T-helper 1 cell treated with Interleukin-12 subunit alpha and Interleukin-12 subunit beta and Interleukin-4 antibody, amounts not matched to agents 30 ng/mL and 1 ng/mL, for 36 hours (primary cell): ENCODE results near the gene KCNIP2. TPM values are rescaled to one million over a fixed set of nuclear protein-coding genes. Genes with fewer than 3 reads are reported as not detected.

Source experiments
- intact Hi-C: fragments of 100-400 bp; cut with micrococcal nuclease; formaldehyde crosslinking; loops from one replicate; pipeline ENCODE4 v1.15.1; 2024
- total RNA-seq: library from RNA; stranded (reverse); gene quantifications from 2 replicates; pipeline ENCODE4 v1.2.3, GENCODE V29; 2022

The KCNIP2 gene
- 2.8 and 3.4 TPM in 2 replicates for total RNA-seq

DNA sequence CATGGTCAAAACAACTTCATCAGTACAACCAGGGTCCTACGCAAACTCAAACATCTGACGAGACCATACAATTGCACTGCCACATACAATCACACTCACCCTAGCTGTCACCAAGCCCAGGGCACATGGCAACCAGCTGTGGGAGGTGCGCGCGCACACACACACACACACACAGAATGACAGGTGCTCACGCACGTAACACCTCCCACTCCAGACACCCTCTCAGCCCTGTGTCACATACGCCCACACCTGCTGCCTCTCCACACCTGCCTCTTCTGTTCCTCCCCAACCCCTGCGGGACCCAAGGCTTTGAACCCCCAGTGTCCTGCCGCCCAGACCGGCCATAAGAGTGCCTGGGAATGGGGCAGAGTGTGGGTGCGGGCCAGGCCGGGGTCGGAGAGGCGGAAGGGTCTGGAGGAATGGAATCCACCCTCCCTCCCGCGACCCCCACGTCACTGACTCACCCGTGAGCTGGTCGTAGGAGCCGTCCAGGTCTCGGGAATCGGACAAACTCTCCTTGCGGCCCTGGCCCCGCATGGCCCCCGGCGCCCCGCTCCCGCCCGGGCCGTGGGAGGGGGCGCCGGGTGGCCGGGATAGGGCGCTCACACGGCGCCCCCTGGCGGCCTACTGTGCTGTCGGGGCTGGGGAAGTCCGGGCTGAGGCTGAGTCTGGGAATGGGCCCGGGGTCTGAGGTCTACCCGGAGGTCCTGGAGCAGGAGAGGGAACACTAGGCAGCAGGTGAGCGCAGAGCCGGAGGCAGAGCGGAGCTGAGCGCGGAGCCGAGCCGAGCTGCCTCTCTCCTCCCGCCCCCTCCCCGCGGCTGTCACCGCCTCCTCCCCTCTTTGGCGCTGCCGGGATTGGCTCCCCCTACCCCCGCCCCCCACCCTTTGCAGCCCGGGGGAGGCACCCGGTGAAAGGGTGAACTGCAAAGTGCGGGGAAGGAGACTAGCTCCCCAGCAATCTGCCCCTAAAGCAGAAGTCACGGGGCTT is at the start of gene KCNIP2:
Gene KCNIP2, minus strand, starts transcription at position 769 of the 990 bp plus-strand sequence. Its CDS starts 232 bp downstream, at position 537.
- intact Hi-C loops, result no loop called here

DNA sequence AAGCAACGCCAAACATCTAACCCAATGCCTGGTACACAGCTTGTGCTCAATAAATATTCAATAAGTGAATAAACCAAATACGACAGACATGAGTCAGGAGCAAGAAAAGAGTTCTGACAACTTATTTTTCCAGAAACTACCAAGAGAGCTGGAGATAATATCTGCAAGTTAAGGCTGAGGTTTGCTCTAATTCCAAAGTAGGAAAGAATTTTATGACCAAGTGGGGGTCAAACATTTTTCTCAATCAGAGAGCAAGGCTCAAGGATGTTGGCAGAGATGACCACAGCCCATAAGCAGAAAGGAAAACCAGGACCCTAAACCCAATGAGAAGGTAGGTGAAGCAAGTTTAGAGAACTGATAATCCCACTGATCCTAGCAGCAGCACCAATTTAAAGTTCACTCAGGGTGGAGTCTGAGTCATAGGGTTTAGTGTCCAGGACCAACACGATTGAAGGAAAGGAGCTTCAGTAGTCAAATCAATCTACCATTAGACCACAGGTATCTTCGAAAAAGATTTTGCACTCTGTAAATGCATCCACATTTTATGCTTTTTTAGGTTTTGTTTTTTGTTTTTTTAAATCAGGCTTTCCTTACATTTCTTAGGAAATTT is 49.3 kb upstream of the KCNIP2 start:
- intact Hi-C loops, result no loop called here

DNA sequence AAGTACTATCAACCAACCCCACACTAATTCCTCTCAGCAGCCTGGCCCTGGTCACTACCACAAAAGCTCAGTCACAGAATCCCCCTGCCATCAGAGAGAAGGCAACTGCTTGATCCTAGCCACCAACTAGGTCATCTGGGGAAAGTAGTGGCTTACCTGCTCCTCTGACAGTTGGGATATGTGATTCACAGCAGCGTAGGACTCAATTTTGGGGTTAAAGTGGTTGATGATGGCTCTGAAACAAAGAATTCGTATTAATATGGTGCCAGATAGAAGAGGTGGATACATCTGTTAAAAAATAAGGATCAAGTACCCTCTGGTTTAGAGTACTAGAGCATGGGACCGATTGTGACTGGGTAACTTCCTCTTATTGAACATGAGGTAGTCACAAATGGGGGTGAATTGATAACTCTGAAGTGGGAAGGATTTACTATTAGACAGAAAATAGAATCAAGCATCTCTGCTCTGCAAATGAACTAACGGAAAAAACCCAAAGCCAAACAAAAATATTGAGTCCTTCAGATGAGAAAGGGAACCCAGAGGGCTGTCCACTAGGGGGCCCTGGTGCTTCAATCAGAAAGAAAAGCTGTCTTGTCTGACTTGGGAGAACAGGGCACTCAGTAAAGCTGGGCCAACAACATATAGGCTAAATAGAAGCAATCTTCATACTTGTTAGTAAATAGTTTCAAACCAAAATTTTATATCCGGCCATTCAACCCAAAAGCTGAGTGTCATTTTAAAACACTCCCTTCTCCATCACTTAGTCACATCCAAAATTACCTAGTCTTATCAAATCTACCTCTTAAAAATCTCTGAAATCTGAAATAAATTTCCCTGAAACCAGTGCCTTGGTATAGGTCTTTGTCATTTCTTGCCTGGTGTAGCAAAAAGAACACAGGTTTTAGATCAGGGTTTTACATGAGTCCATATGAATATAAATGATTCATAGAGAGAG is 45.9 kb upstream of the KCNIP2 start:
- intact Hi-C loops, result loop anchor here (1.0 kb wide), 3 partner anchors 49 to 184 kb away; no protein-coding TSS in a partner anchor

DNA sequence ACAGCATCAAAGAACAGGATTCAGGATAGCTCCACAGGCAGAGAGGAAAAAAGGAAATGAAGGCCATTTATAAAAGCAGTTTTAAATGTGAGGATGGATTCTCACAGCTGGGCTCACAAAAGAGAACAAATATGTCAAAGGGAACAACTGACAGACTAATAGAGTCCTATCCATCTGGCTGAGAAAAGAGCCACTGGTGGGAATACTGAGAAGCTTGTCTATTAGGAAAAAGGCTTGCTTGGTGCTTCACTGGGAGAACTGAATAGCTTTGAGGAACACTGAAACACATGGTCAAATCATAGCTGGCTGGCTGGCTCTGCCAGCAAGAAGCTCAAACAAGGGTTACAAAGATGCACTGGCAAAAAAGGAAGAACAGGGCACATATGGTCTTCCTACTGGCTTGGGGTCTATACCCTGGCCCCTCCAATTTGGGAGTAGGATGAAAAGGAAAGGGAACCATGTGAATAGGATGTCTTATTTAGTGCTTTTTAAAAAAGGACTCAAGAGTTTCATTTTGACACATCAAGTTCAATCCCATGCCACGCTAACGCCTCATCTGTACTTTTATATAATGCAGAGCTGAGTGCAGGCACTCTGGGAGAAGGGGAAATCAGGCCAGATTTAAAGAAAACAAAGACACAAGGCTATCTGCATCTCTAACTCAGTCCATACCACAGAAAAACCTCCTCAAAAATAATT is 44.8 kb upstream of the KCNIP2 start:
- intact Hi-C loops, result no loop called here

DNA sequence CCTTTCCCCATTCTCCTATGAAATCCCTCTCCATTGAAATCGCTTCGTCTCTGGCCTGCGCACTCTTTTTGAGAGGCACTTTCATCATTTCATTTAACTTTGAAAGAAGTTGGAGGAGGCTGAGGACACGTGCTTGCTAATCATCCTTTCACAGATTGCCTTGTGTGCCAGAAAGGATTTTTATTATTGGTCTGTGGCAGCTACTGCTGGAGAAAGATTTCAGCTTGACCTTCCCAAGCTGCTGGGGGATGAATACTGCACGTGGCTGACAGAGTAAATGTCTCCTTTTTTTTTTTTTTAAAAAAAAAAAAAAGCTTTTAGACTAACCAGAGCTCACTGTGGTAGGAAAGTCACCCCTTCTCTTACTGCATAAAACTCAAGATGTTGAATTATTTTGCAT is 44.2 kb upstream of the KCNIP2 start:
- intact Hi-C loops, result no loop called here

DNA sequence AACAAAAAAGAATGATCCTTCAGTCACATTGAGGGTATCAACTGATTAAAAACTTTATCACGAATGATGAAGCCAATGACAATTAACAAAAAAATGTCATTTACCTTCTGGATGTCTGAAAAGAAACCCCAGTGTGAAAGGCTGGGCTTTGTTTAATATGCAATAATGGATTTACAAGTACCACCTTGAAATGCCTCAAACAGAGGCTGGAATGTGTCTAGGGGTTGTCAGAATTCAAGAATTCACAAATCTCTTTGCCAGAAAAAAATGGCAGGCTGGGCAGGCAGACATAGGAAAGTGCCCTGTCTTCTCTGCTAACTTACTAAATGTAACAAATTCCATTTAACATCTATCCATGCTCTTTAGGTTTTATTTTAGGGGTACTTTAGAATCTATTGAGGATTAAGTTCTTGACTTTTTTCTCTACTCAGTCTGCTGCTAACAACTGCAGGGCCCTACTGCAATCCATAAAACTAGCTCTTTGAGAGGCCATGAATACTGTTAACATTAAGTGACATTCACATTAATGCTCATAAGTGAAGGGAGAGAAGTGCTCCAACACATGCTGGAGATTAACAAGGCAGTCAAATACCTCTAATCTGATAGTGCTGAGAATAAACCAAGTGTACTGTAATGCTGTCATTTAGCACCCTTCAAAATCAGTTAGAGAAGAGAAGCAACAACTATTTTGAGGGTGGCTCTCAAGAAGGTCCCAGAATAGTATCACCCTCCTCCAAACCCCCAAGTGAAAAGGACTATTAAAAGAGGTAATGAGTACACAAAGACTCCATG is 43.1 kb upstream of the KCNIP2 start:
- intact Hi-C loops, result no loop called here

DNA sequence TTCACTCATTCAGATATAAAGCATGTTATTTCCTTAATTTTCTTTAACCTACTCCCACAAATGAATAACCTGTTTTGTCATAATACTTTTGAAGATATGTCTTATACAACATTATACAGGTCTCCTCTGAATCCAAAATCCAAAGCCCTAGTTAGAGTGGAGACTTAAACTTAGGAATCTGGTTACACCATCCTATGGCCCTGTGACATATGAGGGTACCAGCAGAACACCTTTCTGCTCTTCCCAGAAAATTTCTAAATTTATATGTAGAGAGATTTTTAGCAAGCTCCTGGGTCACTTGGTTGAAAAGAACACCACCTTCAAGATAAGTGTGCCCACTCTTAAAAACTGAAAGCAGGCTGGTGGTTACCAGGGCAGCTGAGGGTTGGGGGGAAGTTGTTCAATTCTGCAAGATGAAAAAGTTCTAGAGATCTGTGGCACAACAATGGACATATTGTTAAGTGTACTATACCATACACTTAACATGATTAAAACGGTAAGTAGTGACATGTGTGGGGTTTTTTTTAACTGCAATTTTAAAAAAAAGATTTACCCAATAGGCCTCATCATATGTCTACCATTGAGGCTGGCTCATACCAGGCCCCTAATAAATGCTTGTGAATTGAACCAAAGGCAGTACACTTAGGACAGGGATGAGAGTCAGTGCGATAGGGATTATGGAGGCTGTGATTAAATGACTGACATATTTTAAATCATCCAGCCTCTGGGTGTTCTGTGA is 37.6 kb upstream of the KCNIP2 start:
- intact Hi-C loops, result no loop called here

DNA sequence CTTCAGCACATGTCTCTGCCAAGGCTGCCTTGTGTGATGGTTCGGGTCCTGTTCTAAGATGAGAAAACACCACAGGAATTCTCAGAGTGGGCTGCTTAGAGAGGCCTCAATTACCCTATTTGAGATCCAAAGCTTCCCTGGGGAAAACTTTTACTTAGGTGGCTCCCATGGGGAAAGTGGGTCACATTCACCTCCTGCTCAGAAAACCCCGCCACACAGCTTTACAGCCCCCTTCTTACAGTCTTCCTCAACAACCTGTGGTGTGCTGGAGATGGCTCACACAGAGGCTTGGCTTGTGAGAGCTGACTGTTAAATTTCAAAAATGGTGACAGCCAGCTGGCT is 36.6 kb upstream of the KCNIP2 start:
- intact Hi-C loops, result no loop called here

DNA sequence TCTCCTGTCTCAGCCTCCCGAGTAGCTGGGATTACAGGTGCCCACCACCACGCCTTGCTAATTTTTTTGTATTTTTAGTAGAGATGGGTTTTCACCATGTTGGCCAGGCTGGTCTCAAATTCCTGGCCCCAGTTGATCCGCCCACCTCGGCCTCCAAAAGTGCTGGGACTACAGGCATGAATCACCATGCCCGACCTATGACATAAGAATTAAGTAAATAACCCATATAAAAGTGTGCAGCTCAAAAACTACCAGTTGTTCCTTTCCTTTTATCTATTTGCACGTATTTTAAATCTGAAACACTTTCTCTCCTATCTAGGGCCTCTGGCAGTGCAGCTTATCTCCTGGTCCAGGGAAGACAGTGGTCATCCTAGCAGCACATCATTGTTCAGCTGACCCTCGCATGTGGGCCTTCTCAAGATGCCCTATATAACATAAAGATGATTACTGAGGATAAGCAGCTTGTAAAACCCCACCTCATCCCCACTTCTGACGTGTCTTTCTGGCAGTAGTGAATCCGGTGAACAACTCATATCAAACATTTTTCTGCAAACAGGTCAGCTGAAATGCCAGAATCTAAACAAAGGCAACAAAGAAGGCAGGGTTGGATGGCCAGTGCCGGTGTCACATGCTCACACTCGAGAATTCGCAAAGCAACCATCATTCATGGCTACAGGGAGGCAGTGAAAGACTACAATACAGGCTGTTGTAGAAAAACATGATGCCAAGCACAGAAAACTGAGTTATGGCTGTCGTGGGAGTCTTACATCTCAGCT is 36.0 kb upstream of the KCNIP2 start:
- intact Hi-C loops, result no loop called here

DNA sequence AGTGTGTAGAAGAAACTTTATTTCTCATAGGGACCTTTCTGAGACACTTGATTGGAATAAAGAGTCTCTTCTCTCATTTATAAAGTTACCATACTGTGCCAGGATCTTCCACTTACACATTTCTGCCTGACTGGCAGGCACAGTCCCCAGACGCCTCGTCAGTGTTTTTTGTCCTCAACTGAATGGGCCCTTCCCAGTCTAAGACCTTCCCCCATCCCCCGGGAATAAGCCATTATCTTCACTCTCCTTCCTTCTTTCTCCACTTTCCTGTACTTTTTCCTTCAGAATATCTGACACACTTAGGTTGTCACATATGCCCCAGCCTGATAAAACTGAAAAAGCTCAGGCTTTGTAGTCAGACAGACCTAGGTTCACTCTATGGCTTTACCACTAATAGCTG is 35.3 kb upstream of the KCNIP2 start:
- intact Hi-C loops, result no loop called here

DNA sequence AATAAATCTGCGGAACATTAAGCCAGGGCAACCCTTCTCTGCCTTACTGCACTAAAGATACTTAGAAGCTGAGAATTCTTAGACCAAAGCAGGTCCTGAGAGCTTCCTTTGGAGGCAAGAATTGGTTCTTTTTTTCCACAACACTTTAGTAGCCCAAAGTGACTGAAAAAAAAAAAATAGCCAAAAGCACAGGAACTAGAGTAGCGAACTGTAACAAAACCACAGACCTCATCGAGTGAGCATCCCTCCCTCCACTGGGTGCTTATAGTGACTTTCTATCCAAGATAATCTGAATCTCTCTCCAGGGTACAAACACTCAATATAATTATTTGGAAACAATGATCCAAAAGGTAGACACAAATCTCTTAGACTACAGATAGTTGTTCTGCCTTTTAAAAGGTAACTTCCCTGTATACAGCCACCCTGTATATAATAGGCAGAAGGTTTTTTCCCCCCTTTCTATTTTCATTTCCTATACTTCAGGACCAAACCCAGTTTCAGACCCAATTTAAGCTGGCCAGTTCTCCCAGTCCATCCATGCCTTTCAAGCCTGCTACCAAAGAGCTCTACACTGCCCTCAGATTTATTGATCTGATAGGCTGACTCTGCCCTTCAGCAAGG is 31.6 kb upstream of the KCNIP2 start:
- intact Hi-C loops, result no loop called here

DNA sequence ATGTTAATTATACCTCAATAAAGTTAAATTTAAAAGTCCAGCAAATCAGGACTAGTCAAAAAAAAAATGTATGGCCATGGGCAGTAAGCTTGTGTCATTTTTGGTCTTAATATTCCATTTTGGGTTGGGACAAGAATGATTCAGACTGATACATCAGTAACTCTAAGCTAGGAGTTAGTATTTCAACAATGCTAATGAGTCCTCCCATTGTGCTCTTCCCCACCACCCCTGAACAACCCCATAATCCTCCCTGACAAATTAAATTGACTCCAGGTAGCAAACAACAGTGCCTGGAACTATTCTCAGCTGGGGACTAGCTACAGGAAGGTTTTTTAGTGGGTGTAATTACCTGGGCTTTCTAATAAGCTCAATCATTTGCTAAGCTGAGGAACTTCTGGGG is 30.7 kb upstream of the KCNIP2 start:
- intact Hi-C loops, result no loop called here

DNA sequence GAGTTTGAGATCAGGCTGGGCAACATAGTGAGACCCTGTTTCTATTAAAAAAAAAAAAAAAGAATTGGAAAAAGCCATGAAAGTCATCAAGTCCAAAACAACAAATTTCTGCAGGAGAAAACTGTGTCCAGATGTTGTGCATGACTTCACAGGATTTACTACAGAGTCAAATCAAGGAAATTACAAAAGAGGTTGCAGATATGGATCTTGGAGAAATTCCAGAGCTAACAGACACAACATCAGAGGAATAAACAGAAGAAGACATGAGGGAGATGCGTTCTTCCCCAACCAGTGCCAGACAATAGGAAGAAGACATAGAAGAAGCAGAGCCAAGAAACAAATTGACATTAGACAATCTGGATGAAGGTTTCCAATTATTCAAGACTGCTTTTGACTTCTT is 24.3 kb upstream of the KCNIP2 start:
- intact Hi-C loops, result no loop called here

DNA sequence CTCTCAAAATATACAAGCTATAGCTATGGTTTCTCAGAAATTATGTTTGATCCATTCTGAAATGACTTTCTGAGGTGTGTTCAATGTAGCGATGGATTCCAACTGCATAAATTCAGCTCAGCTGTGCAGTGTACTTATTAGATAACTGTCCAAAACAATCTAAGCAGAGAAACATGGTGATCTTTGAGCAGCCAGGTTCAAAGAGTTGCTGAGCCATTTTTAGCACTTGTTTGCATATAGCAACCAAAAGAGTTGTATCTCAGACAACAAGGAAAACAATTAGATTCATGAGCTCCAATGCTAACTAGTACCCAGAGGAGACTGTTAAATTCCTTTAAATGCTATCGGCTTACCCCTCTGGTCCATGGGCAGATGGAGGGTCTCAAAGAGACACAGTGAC is 15.9 kb upstream of the KCNIP2 start:
- intact Hi-C loops, result no loop called here

DNA sequence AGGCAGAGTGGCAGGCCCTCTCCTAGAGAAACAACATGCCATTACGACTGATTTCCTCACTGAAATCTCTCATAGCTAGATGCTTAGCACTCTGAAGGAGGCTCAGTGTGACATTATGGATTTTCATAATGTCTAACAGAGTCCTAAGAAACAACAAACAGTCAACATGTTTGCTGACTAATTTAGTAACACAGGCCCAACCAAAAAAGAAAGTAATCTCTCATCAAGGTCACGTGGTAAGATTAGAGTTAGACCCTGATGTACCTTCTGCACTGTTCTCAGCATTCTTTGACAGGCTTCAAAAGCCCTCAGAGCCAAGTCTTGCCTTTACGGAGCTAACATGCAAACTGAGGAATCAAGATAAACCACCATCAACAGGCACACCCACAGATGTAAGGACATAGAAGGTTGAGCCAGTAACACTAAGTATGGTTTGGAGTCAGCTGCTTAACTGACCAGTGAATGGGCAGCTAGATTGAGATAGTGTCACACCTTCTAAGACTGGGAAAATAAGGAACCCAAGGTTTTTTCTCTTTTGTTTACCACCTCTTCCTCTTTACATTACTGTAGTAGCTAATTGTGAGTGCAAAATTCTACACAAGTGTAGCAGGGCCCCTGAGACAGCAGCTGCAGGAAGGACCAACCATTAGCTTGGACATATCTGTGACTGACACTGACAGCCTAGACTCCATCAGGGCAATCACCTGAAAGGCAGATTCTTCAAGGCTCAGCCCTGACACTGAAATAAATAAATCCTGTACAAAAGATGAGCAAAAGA is 15.3 kb upstream of the KCNIP2 start:
- intact Hi-C loops, result loop anchor here (1.0 kb wide), 1 partner anchor 17 kb away; no protein-coding TSS in a partner anchor

DNA sequence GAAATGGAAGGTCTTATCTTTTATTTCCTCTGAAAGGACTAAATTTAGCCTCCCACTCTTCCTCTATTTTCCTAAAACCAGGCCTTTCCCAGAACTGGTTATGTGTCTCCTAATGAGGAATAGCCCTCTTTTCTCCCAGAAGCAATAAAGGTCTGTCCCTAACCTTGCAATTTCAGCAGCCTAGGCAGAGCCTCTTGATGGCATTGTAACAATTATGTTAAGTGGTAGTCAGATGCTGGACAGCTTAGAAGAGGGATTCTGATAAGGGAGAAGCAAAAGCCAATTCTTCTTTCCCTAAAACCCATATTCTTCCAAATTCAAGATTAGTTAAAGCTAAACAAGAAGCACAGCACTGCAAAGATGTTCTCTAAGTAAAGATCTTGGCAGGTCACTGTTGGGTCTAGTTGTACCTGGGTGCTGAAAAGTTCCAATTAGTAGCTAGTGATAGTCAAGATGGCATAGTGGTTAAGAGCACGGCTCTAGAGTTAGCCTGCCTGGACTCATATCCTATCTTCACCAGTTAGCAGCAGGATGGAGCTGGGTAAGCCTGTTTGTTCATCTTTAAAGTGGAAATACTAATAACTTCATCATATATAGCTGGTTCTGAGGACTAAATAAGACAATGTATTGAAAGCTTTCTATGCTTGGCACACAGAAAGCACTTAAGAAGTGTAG is 14.3 kb upstream of the KCNIP2 start:
- intact Hi-C loops, result loop anchor here (1.0 kb wide), 1 partner anchor 16 kb away; no protein-coding TSS in a partner anchor

DNA sequence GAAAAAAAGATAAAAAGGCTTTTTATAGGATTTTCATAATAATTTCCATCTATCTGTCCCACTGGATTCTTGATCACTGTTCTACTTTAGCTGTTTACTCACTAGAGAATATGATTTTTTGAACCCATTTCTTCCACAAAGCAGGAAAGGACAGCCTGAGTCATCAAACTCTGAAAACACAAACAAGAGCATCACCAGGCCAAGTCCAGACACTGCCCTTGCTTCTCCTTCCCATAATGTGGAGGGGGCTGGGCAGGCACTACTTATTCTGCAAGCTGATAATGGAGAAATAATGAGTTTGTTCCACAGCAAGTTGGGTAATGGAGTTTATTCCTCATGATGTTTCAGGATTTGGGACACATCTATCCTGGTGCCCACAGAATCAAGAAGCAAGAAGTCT is 13.0 kb upstream of the KCNIP2 start:
- intact Hi-C loops, result no loop called here
